Upper lobe of left lung (tissue), 4 donors: Measurements from ENCODE around the gene IZUMO1.
"Not testable (repeated sequence)": the region's sequence is repeated elsewhere in the genome, so short reads cannot be mapped to it uniquely, and the experiment has no call there.

ENCODE experiments used
- CTCF ChIP-seq, 6 experiments: fragments of 450-650 bp in 4 of 6; fragments of 200-600 bp in 2 of 6; sonication (generic) in 2 of 6; IDR thresholded peaks; one replicate each; pipeline ENCODE4 v1.5.1; 2016 to 2019; ENCODE audit warnings: antibody characterized with exemption in 6 of 6
- EP300 ChIP-seq, 4 donors: sonication (generic); formaldehyde crosslinking; IDR thresholded peaks; one replicate each; pipeline ENCODE4 v1.5.1; 2017; ENCODE audit warnings: antibody characterized with exemption in 4 of 4, control low read depth in 2 of 4

DNA sequence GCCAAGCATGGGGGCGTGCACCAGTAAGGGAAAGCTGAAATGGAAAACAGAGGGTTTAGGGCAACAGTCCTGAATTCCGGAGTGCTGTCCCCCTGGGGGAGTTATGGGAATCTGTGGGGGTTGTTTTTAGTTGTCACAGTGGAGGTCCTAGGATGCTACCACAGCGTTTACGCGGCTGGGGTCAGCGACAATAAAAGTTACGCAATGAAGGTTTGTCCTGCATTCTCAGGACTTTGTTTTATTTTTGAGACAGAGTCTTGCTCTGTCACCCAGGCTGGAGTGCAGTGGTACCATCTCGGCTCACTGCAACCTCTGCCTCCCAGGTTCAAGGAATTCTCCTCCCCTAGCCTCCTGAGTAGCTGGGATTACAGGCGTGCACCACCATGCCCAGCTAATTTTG lies 53.1 kb downstream of the IZUMO1 start:
- not testable (repeated sequence) for TF ChIP-seq CTCF, EP300 (IDR thresholded peaks at IDR 0.05)
